Mammary epithelial cell (primary cell): ENCODE results near the gene GPC5.

Source experiments
- EZH2 ChIP-seq: IDR thresholded peaks from 2 replicates; pipeline ENCODE4 v1.6.1; 2012; ENCODE audit warnings: low read length, inconsistent platforms, borderline replicate concordance
- TF ChIP-seq, protein P1 (sequence below), 2 donors: IDR thresholded peaks in 1 of 2; conservative IDR thresholded peaks in 1 of 2; 2 replicates each; pipeline ENCODE4 v1.5.1; 2011 to 2012; ENCODE audit warnings: inconsistent platforms in 2 of 2, low read length in 2 of 2, mild to moderate bottlenecking in 2 of 2, control low read depth in 1 of 2, low read depth in 1 of 2; ENCODE audit not compliant: insufficient read depth in 1 of 2; ENCODE audit errors: extremely low read depth in 1 of 2

DNA sequence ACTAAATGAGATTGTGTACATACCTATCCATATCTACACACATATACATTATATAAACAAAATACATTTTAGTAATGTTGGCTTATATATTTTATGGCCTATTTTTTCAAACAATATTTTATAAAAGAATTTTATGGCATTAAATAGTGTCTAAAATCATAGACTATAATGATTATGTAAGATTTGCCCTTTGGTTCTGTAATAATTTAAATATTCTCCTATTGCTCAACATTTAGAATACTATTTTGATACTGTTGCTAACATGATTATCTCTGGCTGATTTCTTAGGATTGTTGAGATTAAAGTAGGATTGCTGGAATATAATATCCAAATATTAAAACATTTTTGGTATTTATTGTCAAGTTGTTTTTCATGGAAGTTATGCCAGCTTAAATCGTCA is 1263.0 kb downstream of the GPC5 start:
- TF ChIP-seq, protein P1, sequence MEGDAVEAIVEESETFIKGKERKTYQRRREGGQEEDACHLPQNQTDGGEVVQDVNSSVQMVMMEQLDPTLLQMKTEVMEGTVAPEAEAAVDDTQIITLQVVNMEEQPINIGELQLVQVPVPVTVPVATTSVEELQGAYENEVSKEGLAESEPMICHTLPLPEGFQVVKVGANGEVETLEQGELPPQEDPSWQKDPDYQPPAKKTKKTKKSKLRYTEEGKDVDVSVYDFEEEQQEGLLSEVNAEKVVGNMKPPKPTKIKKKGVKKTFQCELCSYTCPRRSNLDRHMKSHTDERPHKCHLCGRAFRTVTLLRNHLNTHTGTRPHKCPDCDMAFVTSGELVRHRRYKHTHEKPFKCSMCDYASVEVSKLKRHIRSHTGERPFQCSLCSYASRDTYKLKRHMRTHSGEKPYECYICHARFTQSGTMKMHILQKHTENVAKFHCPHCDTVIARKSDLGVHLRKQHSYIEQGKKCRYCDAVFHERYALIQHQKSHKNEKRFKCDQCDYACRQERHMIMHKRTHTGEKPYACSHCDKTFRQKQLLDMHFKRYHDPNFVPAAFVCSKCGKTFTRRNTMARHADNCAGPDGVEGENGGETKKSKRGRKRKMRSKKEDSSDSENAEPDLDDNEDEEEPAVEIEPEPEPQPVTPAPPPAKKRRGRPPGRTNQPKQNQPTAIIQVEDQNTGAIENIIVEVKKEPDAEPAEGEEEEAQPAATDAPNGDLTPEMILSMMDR (conservative IDR thresholded peaks at IDR 0.05 in 1 of 2, IDR thresholded peaks at IDR 0.05 in 1 of 2; ENCODE audit: extremely low read depth in 1 of 2, insufficient read depth in 1 of 2, low read depth in 1 of 2, low read length in 2 of 2): no peak
- no peak for TF ChIP-seq EZH2
